H1 (cell line): Measurements from ENCODE around the gene OGFR. TPM values are rescaled to one million over a fixed set of nuclear protein-coding genes. Genes with fewer than 3 reads are reported as not detected.
A peak's percentile ranks its signal among the peaks of the same experiment; 100 is the strongest.

Experiments
- CTCF ChIA-PET: fragments of 300-600 bp; sonication (Branson Sonifier 250); formaldehyde crosslinking; loops from one replicate; lab custom pipeline; 2021; ENCODE audit not compliant: partially characterized antibody; lab: Charles Lee
- POLR2A ChIA-PET: fragments of 300-600 bp; sonication (Branson Sonifier 250); formaldehyde crosslinking; loops from one replicate; lab custom pipeline; 2021; ENCODE audit warnings: inconsistent platforms; ENCODE audit not compliant: partially characterized antibody; lab: Charles Lee
- DNase-seq, 2 experiments: peaks; one replicate each; pipeline versions ENCODE4 v3.0.0 to v3.0.0-alpha.2; 2010 to 2022; ENCODE audit warnings: low spot score in 2 of 2, low read depth in 1 of 2, mixed read lengths in 1 of 2
- FAIRE-seq: peaks from 2 replicates; lab custom pipeline; 2011; peaks lifted over from hg19 to GRCh38; lab: Jason Lieb, UNC
- H2AFZ ChIP-seq: 2 replicates; pipeline ENCODE4 v1.8.1; 2012; ENCODE audit warnings: low read length, inconsistent platforms
- H2AK5ac ChIP-seq: 2 replicates; pipeline ENCODE4 v1.6.1; 2013; ENCODE audit warnings: low read depth, low read length
- H2BK120ac ChIP-seq: replicated peaks from 2 replicates; pipeline ENCODE3; 2013; ENCODE audit warnings: low read depth, low read length, inconsistent platforms
- H2BK12ac ChIP-seq: 2 replicates; pipeline ENCODE4 v1.6.1; 2013; ENCODE audit warnings: low read depth, low read length
- H2BK15ac ChIP-seq: 2 replicates; pipeline ENCODE4 v1.6.1; 2013; ENCODE audit warnings: low read length
- H2BK20ac ChIP-seq: 2 replicates; pipeline ENCODE4 v1.6.1; 2013; ENCODE audit warnings: low read length
- H2BK5ac ChIP-seq: 2 replicates; pipeline ENCODE4 v1.6.1; 2013; ENCODE audit warnings: low read depth, low read length
- H3K14ac ChIP-seq: 2 replicates; pipeline ENCODE4 v1.6.1; 2013; ENCODE audit warnings: inconsistent platforms; ENCODE audit not compliant: insufficient read length
- H3K18ac ChIP-seq: 2 replicates; pipeline ENCODE4 v1.6.1; 2013; ENCODE audit warnings: low read length; ENCODE audit errors: extremely low read depth
- H3K23ac ChIP-seq: 2 replicates; pipeline ENCODE4 v1.6.1; 2013; ENCODE audit warnings: inconsistent platforms; ENCODE audit not compliant: insufficient read length
- H3K23me2 ChIP-seq: 2 replicates; pipeline ENCODE4 v1.6.1; 2013; ENCODE audit warnings: low read depth, low read length
- H3K27ac ChIP-seq: 2 replicates; pipeline ENCODE4 v1.6.1; 2011; ENCODE audit warnings: low read depth, low read length, inconsistent platforms
- H3K27me3 ChIP-seq, 4 experiments: replicated peaks in 1 of 4; 1 replicate in 1 of 4; 2 replicates in 3 of 4; pipeline versions ENCODE4 v1.6.1 to v1.8.1; 2011 to 2013; ENCODE audit warnings: low read length in 3 of 4, mild to moderate bottlenecking in 3 of 4, inconsistent platforms in 2 of 4, mixed read lengths in 2 of 4, moderate library complexity in 1 of 4; ENCODE audit not compliant: control insufficient read depth in 3 of 4, insufficient read depth in 3 of 4; ENCODE audit errors: extremely low read depth in 1 of 4
- H3K36me3 ChIP-seq, 4 experiments: 2 replicates each; pipeline versions ENCODE4 v1.6.1 to v1.8.1; 2011 to 2013; ENCODE audit warnings: mild to moderate bottlenecking in 4 of 4, low read length in 3 of 4, moderate library complexity in 2 of 4, control low read depth in 1 of 4, inconsistent platforms in 1 of 4; ENCODE audit not compliant: insufficient read depth in 4 of 4, control insufficient read depth in 2 of 4
- H3K4ac ChIP-seq: replicated peaks from 2 replicates; pipeline ENCODE3; 2013; ENCODE audit warnings: low read length, low read depth, mixed read lengths, inconsistent platforms; ENCODE audit not compliant: insufficient read length
- H3K4me1 ChIP-seq, 4 experiments: replicated peaks in 1 of 4; 1 replicate in 1 of 4; 2 replicates in 3 of 4; pipeline versions ENCODE4 v1.6.1 to v1.8.1; 2011 to 2013; ENCODE audit warnings: low read length in 3 of 4, inconsistent platforms in 2 of 4, mixed read lengths in 1 of 4; ENCODE audit not compliant: insufficient read depth in 4 of 4, control insufficient read depth in 3 of 4
- H3K4me2 ChIP-seq, 2 experiments: 2 replicates each; pipeline versions ENCODE4 v1.6.1 to v1.8.1; 2011 to 2013; ENCODE audit warnings: low read depth in 2 of 2, low read length in 2 of 2, control low read depth in 1 of 2, inconsistent platforms in 1 of 2, mild to moderate bottlenecking in 1 of 2; ENCODE audit not compliant: insufficient read depth in 1 of 2
- H3K4me3 ChIP-seq, 4 experiments: fragments of 200-600, 300-600 bp in 1 of 4; sonication (generic), shearing (Covaris generic), sonication (Bioruptor Twin) in 1 of 4; 2 replicates each; pipeline versions ENCODE4 v1.5.1 to v1.8.1; 2011 to 2016; ENCODE audit warnings: low read length in 4 of 4, low read depth in 3 of 4, control low read depth in 2 of 4, inconsistent platforms in 2 of 4, mild to moderate bottlenecking in 2 of 4, mixed read lengths in 1 of 4, moderate library complexity in 1 of 4; ENCODE audit not compliant: insufficient read depth in 2 of 4; ENCODE audit errors: extremely low read depth in 1 of 4
- H3K56ac ChIP-seq: replicated peaks from 2 replicates; pipeline ENCODE3; 2013; ENCODE audit warnings: low read depth, mild to moderate bottlenecking, mixed read lengths, low read length, inconsistent platforms; ENCODE audit not compliant: insufficient read length
- H3K79me1 ChIP-seq: 2 replicates; pipeline ENCODE4 v1.6.1; 2013; ENCODE audit warnings: low read depth, low read length, control low read depth
- H3K79me2 ChIP-seq, 2 experiments: 2 replicates each; pipeline versions ENCODE4 v1.6.1 to v1.8.1; 2012 to 2013; ENCODE audit warnings: low read length in 2 of 2, mild to moderate bottlenecking in 2 of 2, inconsistent platforms in 1 of 2; ENCODE audit not compliant: insufficient read depth in 2 of 2, control insufficient read depth in 1 of 2
- H3K9ac ChIP-seq, 4 experiments: replicated peaks in 1 of 4; 1 replicate in 1 of 4; 2 replicates in 3 of 4; pipeline versions ENCODE4 v1.6.1 to v1.8.1; 2011 to 2013; ENCODE audit warnings: low read depth in 3 of 4, low read length in 3 of 4, control low read depth in 2 of 4, mild to moderate bottlenecking in 2 of 4, moderate library complexity in 2 of 4, inconsistent platforms in 1 of 4; ENCODE audit errors: extremely low read depth in 1 of 4
- H3K9me3 ChIP-seq, 2 experiments: 2 replicates each; pipeline versions ENCODE4 v1.6.1 to v1.8.1; 2012 to 2013; ENCODE audit warnings: mild to moderate bottlenecking in 2 of 2, moderate library complexity in 2 of 2, control low read depth in 1 of 2, inconsistent platforms in 1 of 2, low read depth in 1 of 2, low read length in 1 of 2, mixed read lengths in 1 of 2; ENCODE audit not compliant: insufficient read depth in 2 of 2
- H4K20me1 ChIP-seq, 2 experiments: replicated peaks in 1 of 2; 2 replicates each; pipeline versions ENCODE3 to v1.8.1; 2011 to 2013; ENCODE audit warnings: inconsistent platforms in 2 of 2, low read length in 2 of 2, mild to moderate bottlenecking in 1 of 2; ENCODE audit not compliant: insufficient read depth in 2 of 2, control insufficient read depth in 1 of 2
- H4K5ac ChIP-seq: 2 replicates; pipeline ENCODE4 v1.6.1; 2013; ENCODE audit warnings: low read length, low read depth, mixed read lengths, inconsistent platforms; ENCODE audit not compliant: insufficient read length
- H4K8ac ChIP-seq: 2 replicates; pipeline ENCODE4 v1.8.0; 2013; ENCODE audit warnings: mild to moderate bottlenecking, moderate library complexity, low read length, inconsistent platforms; ENCODE audit not compliant: insufficient read depth; ENCODE audit errors: extremely low read depth
- H4K91ac ChIP-seq: replicated peaks from 2 replicates; pipeline ENCODE3; 2013; ENCODE audit warnings: low read length, mixed read lengths, inconsistent platforms; ENCODE audit not compliant: insufficient read length
- ASH2L ChIP-seq: fragments of 200-600, 300-600 bp; sonication (generic); IDR thresholded peaks from one replicate; pipeline ENCODE4 v1.7.1; 2017; ENCODE audit warnings: low read length
- BRCA1 ChIP-seq: IDR thresholded peaks from 2 replicates; pipeline ENCODE4 v1.6.1; 2012; ENCODE audit warnings: low read depth, low read length, improper control_type of control experiment
- CBX8 ChIP-seq: fragments of 300-800, 300-1000 bp; sonication (generic); IDR thresholded peaks from 2 replicates; pipeline ENCODE4 v1.7.1; 2016; ENCODE audit warnings: low read depth, low read length, borderline replicate concordance
- FOSL1 ChIP-seq: IDR thresholded peaks from 2 replicates; pipeline ENCODE4 v1.6.1; 2011; ENCODE audit warnings: mild to moderate bottlenecking, low read depth, low read length, moderate library complexity; ENCODE audit not compliant: insufficient read depth
- HDAC6 ChIP-seq: IDR thresholded peaks from one replicate; pipeline ENCODE4 v1.7.1; 2012; ENCODE audit warnings: low read depth, mild to moderate bottlenecking, inconsistent platforms, low read length, moderate library complexity
- KDM1A ChIP-seq: fragments of 200-600, 300-600 bp; sonication (generic); IDR thresholded peaks from 2 replicates; pipeline ENCODE4 v1.7.1; 2016; ENCODE audit warnings: mild to moderate bottlenecking, low read length, borderline replicate concordance
- SP4 ChIP-seq: IDR thresholded peaks from 2 replicates; pipeline ENCODE4 v1.6.1; 2012; ENCODE audit warnings: low read length, inconsistent platforms
- TEAD4 ChIP-seq: IDR thresholded peaks from 2 replicates; pipeline ENCODE4 v1.6.1; 2012; ENCODE audit warnings: low read depth, low read length, inconsistent platforms, mixed read lengths
- USF2 ChIP-seq: IDR thresholded peaks from 2 replicates; pipeline ENCODE4 v1.6.1; 2011; ENCODE audit warnings: low read length, improper control_type of control experiment
- WGBS, 2 experiments: shearing (Covaris generic) in 1 of 2; methylation state at CpG; one replicate each; pipeline versions ENCODE4 v1.1.6 to v1.1.7; 2013 to 2015; ENCODE audit warnings: low lambda C conversion rate in 2 of 2, mixed read lengths in 2 of 2, inconsistent platforms in 1 of 2, low coverage in 1 of 2, missing lambda C conversion rate in 1 of 2; ENCODE audit not compliant: insufficient replicate concordance in 2 of 2, insufficient coverage in 1 of 2, insufficient read length in 1 of 2; ENCODE audit errors: extremely low coverage in 1 of 2, missing lambda C conversion rate in 1 of 2; 5-methylcytosine and 5-hydroxymethylcytosine counted together
- polyA plus RNA-seq, 7 experiments: library from polyadenylated mRNA; depleted of rRNA in 3 of 7; stranded (reverse) in 5 of 7; unstranded in 2 of 7; fragments of >200 nt in 5 of 7; fragments of 200-250 nt in 2 of 7; gene quantifications; 1 replicate in 5 of 7; 2 replicates in 1 of 7; 4 replicates in 1 of 7; pipeline versions ENCODE4 v1.2.1 to v1.2.3, GENCODE V29; 2011 to 2013; ENCODE audit warnings: missing spikeins in 2 of 7, mixed read lengths in 2 of 7
- total RNA-seq: library from RNA; stranded (reverse); fragmentation: NEBNext Ultra II Directional; extraction: Animal tissue kit (Norgen Biotek cat#: 25700); gene quantifications from 2 replicates; pipeline ENCODE4 v1.2.1, GENCODE V29; 2021
- TF ChIP-seq, protein P1 (sequence below): IDR thresholded peaks from 2 replicates; pipeline ENCODE4 v1.6.1; 2012; ENCODE audit warnings: inconsistent platforms

Gene OGFR
- total and polyA plus RNA-seq, 2 of the 8 experiments (the other 6 are each of a cell fraction or from before 2014, with no cell fraction given): 13.9 to 25.1 TPM

- H3K14ac ChIP-seq: no peak overlapping the region
- H2AFZ ChIP-seq: peak overlapping the region; percentile 84; the same call in 1 of the 2 replicates
- H4K91ac ChIP-seq: no peak overlapping the region
- H3K4ac ChIP-seq: no peak overlapping the region
- peak overlapping the region; percentile 39 to 60 (median 52) for H3K4me3 ChIP-seq
- no peak overlapping the region for H3K23ac ChIP-seq
- H3K27ac ChIP-seq: peak overlapping the region; percentile 57; the same call in 1 of the 2 replicates
- H3K18ac ChIP-seq: peak overlapping the region; percentile 83; the same call in 1 of the 2 replicates
- H3K4me2 ChIP-seq: peak overlapping the region; percentile 72 to 95
- H4K8ac ChIP-seq: peak overlapping the region; percentile 97; the same call in 1 of the 2 replicates
- H2BK120ac ChIP-seq: no peak overlapping the region
- peaks cover 3 to 18% (median 13%) of the 10 kb centered on the region in 4 experiments for H3K4me1 ChIP-seq
- no peak overlapping the region for H4K5ac ChIP-seq
- POLR2A ChIA-PET: interaction anchor here (0.7 to 2.3 kb wide), 11 partner anchors 11 to 148 kb away, joined by 3 to 9 read pairs (median 4); partner anchors contain the start of genes COL9A3 and GID8
- H3K23me2 ChIP-seq: peaks cover 8% of the 10 kb centered on the region; the same call in 1 of the 2 replicates
- H2BK5ac ChIP-seq: no peak overlapping the region
- no peaks in the 10 kb centered on the region; a peak in 1 of 4 replicates for H3K9me3 ChIP-seq
- H2BK12ac ChIP-seq: no peak overlapping the region
- H3K56ac ChIP-seq: no peak overlapping the region
- H4K20me1 ChIP-seq: peaks cover 0 to 11% of the 10 kb centered on the region in 2 experiments
- CTCF ChIA-PET: interaction anchor here (1.7 to 2.0 kb wide), 2 partner anchors 12 to 39 kb away, joined by 4 to 7 read pairs; no protein-coding TSS in a partner anchor
- FAIRE-seq (no peak), DNase-seq (peak in 1 of 2 experiments; percentile 64)
- peaks cover 0 to 14% of the 10 kb centered on the region in 2 experiments; a peak in 2 of 4 replicates for H3K79me2 ChIP-seq
- no peak overlapping the region for H2BK20ac ChIP-seq
- H3K9ac ChIP-seq: peak overlapping the region in 3 of 4 experiments; percentile 70 to 92 (median 80); a peak in 5 of 7 replicates
- H2BK15ac ChIP-seq: no peak overlapping the region
- WGBS, 2 experiments: 4% methylated on average over 20 of the region's 129 CpGs; no CpG with 5 or more reads in 1 of the 2 experiments
- H3K27me3 ChIP-seq: peaks cover 0 to 7% (median 4%) of the 10 kb centered on the region in 4 experiments; a peak in 5 of 7 replicates
- H3K36me3 ChIP-seq: peaks cover 5 to 9% (median 8%) of the 10 kb centered on the region in 4 experiments; a peak in 6 of 8 replicates
- no peak overlapping the region for H2AK5ac ChIP-seq
- H3K79me1 ChIP-seq: peaks cover 5% of the 10 kb centered on the region; the same call in 1 of the 2 replicates
- no peak for TF ChIP-seq CBX8
- TF ChIP-seq, protein P1, sequence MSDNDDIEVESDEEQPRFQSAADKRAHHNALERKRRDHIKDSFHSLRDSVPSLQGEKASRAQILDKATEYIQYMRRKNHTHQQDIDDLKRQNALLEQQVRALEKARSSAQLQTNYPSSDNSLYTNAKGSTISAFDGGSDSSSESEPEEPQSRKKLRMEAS: peak; percentile 61; the same call in 1 of the 2 replicates
- TF ChIP-seq HDAC6: no peak
- no peak for TF ChIP-seq FOSL1
- no peak for TF ChIP-seq BRCA1
- no peak for TF ChIP-seq KDM1A
- TF ChIP-seq ASH2L: no peak
- no peak for TF ChIP-seq SP4
- no peak for TF ChIP-seq TEAD4
- no peak for TF ChIP-seq USF2
Measured at GRCh38 chr20:62860924-62861691, 56.5 kb downstream of the OGFR start.
